ENCODE data around the gene BDNF.

The BDNF gene

GRCh38 chr11:27705873-27706820 lies 5.9 kb upstream of the BDNF start:
- peak in 1 of 2 donors; percentile 10 for DNase-seq

- no peak for DNase-seq
Measured at GRCh38 chr11:27703481-27703880, 3.2 kb upstream of the BDNF start.

- no peak for DNase-seq
Measured at GRCh38 chr11:27702811-27703210, 2.6 kb upstream of the BDNF start.

GRCh38 chr11:27701355-27702105 lies 1.3 kb upstream of the BDNF start:
- DNase-seq, result no peak

GRCh38 chr11:27699926-27700350 lies 317 bp downstream of the BDNF start:
- DNase-seq, result no peak

- no peak for DNase-seq
Measured at GRCh38 chr11:27699242-27699925, 871 bp downstream of the BDNF start.

- peak; percentile 14 to 61 for DNase-seq
Measured at GRCh38 chr11:27698872-27699241, 1.4 kb downstream of the BDNF start.

GRCh38 chr11:27697679-27698275 lies 2.5 kb downstream of the BDNF start:
- no peak for DNase-seq

GRCh38 chr11:27696961-27697360 lies 3.3 kb downstream of the BDNF start:
- DNase-seq, result no peak

- DNase-seq, result no peak
Measured at GRCh38 chr11:27696115-27696514, 4.1 kb downstream of the BDNF start.

- no peak for DNase-seq
Measured at GRCh38 chr11:27694992-27695391, 5.3 kb downstream of the BDNF start.

GRCh38 chr11:27693398-27693797 lies 6.9 kb downstream of the BDNF start:
- DNase-seq, result no peak

GRCh38 chr11:27692781-27693180 lies 7.5 kb downstream of the BDNF start:
- no peak for DNase-seq

GRCh38 chr11:27688076-27688475 lies 12.2 kb downstream of the BDNF start:
- DNase-seq, result no peak

GRCh38 chr11:27681664-27682063 lies 18.6 kb downstream of the BDNF start:
- DNase-seq, result no peak

GRCh38 chr11:27679136-27680015 lies 20.9 kb downstream of the BDNF start:
- DNase-seq, result no peak

GRCh38 chr11:27678242-27678641 lies 22.0 kb downstream of the BDNF start:
- DNase-seq, result no peak

GRCh38 chr11:27677108-27677507 lies 23.1 kb downstream of the BDNF start:
- DNase-seq, result no peak

GRCh38 chr11:27673979-27674663 lies 26.1 kb downstream of the BDNF start:
- DNase-seq, result no peak

- no peak for DNase-seq
Measured at GRCh38 chr11:27672836-27673464, 27.3 kb downstream of the BDNF start.

Measured in inflammatory macrophage treated with lipopolysaccharide for 1 hour (primary cell).